K562 (cell line): ENCODE measurements around the gene MARK3. TPM values are rescaled to one million over a fixed set of nuclear protein-coding genes. Genes with fewer than 3 reads are reported as not detected.

Experiments used
- ATAC-seq: fragments of 200-7000 bp; cut with Tn5 transposase; 3 replicates; pipeline ENCODE4 v1.9.1; 2020; ENCODE audit warnings: moderate library complexity
- BruUV-seq: library from RNA; stranded (reverse); fragments of 400-500 nt; replicated peaks from 2 replicates; lab custom pipeline; 2021; lab: Mats Ljungman, UMichigan
- CTCF ChIA-PET: fragments of 300-600 bp; formaldehyde crosslinking; extraction: SDS; loops from one replicate; lab custom pipeline; 2021; ENCODE audit warnings: low intra/inter-chr PET ratio; lab: Yijun Ruan, JAX
- POLR2A ChIA-PET: fragments of 300-600, 350-650 bp; sonication (Branson Sonifier 250); formaldehyde crosslinking; extraction: SDS; loops from one replicate; lab custom pipeline; 2021; ENCODE audit warnings: antibody characterized with exemption, inconsistent platforms; lab: Yijun Ruan, JAX
- DNase-seq, 4 experiments: peaks; one replicate each; pipeline versions ENCODE4 v3.0.0 to v3.0.0-alpha.2; 2011 to 2018; ENCODE audit warnings: low spot score in 3 of 4, mixed read lengths in 3 of 4; ENCODE audit errors: extremely low read depth in 1 of 4
- FAIRE-seq: peaks from 2 replicates; lab custom pipeline; 2011; peaks lifted over from hg19 to GRCh38; lab: Jason Lieb, UNC
- H2AFZ ChIP-seq: 2 replicates; pipeline ENCODE4 v1.6.0; 2011; ENCODE audit warnings: low read depth, low read length, control low read depth, inconsistent platforms
- H3K27ac ChIP-seq: fragments of 200-600 bp; 3 replicates; pipeline ENCODE4 v1.8.0; 2011; ENCODE audit warnings: low read depth, mild to moderate bottlenecking, control low read depth, inconsistent platforms, low read length, moderate library complexity, mixed read lengths; ENCODE audit errors: extremely low read depth
- H3K27me3 ChIP-seq, 2 experiments: fragments of 300-600 bp in 1 of 2; 2 replicates in 1 of 2; 3 replicates in 1 of 2; pipeline versions ENCODE4 v1.6.0 to v1.8.0; 2011; ENCODE audit warnings: inconsistent platforms in 2 of 2, low read length in 2 of 2, mild to moderate bottlenecking in 1 of 2, mixed read lengths in 1 of 2, moderate library complexity in 1 of 2; ENCODE audit not compliant: control insufficient read depth in 2 of 2, insufficient read depth in 2 of 2
- H3K36me3 ChIP-seq: fragments of 300-600 bp; 3 replicates; pipeline ENCODE4 v1.8.0; 2011; ENCODE audit warnings: mild to moderate bottlenecking, low read length, inconsistent platforms; ENCODE audit not compliant: control insufficient read depth, insufficient read depth
- H3K4me1 ChIP-seq, 2 experiments: fragments of 200-600 bp in 1 of 2; replicated peaks in 1 of 2; 2 replicates in 1 of 2; 3 replicates in 1 of 2; pipeline versions ENCODE4 v1.5.1 to v1.8.0; 2011; ENCODE audit warnings: inconsistent platforms in 2 of 2, low read length in 2 of 2, mild to moderate bottlenecking in 1 of 2, mixed read lengths in 1 of 2, moderate library complexity in 1 of 2; ENCODE audit not compliant: control insufficient read depth in 2 of 2, insufficient read depth in 2 of 2
- H3K4me2 ChIP-seq: 2 replicates; pipeline ENCODE4 v1.6.1; 2011; ENCODE audit warnings: low read length, control low read depth, inconsistent platforms, mixed read lengths; ENCODE audit not compliant: insufficient read depth
- H3K4me3 ChIP-seq: fragments of 200-600 bp; sonication (generic), shearing (Covaris generic); 2 replicates; pipeline ENCODE4 v1.5.1; 2016; ENCODE audit warnings: control low read depth, inconsistent platforms
- H3K79me2 ChIP-seq: fragments of 200-600 bp; 3 replicates; pipeline ENCODE4 v1.8.0; 2011; ENCODE audit warnings: low read length, inconsistent platforms; ENCODE audit not compliant: control insufficient read depth, insufficient read depth
- H3K9ac ChIP-seq, 2 experiments: 2 replicates each; pipeline versions ENCODE4 v1.6.0 to v1.6.1; 2011; ENCODE audit warnings: low read depth in 2 of 2, low read length in 2 of 2, control low read depth in 1 of 2, inconsistent platforms in 1 of 2, mild to moderate bottlenecking in 1 of 2, mixed read lengths in 1 of 2; ENCODE audit not compliant: insufficient read depth in 1 of 2
- H3K9me1 ChIP-seq: one replicate; pipeline ENCODE4 v1.6.0; 2011; ENCODE audit warnings: inconsistent platforms, mild to moderate bottlenecking, low read length, moderate library complexity; ENCODE audit not compliant: control insufficient read depth, insufficient read depth
- H3K9me3 ChIP-seq: replicated peaks from 2 replicates; pipeline ENCODE4 v1.5.1; 2011; ENCODE audit warnings: low read depth, low read length, inconsistent platforms; ENCODE audit not compliant: control insufficient read depth, insufficient read depth
- H4K20me1 ChIP-seq: replicated peaks from 2 replicates; pipeline ENCODE4 v1.6.1; 2011; ENCODE audit warnings: low read length, inconsistent platforms, mixed read lengths; ENCODE audit not compliant: control insufficient read depth, insufficient read depth
- ATF3 ChIP-seq, 2 experiments: fragments of 450-650 bp in 1 of 2; sonication (generic) in 1 of 2; formaldehyde crosslinking in 1 of 2; IDR thresholded peaks in 1 of 2; conservative IDR thresholded peaks in 1 of 2; 2 replicates each; pipeline versions ENCODE4 v1.6.1 to v1.8.1; 2016 to 2023; ENCODE audit warnings: mild to moderate bottlenecking in 2 of 2, moderate library complexity in 2 of 2, inconsistent platforms in 1 of 2, missing genetic modification reagents in 1 of 2
- CGGBP1 ChIP-seq: fragments of 250-450 bp; sonication (Bioruptor Pico); IDR thresholded peaks from 2 replicates; pipeline ENCODE4 v1.9.0; 2021; ENCODE audit warnings: mild to moderate bottlenecking
- FOSL1 ChIP-seq: fragments of 200-800 bp; sonication (Bioruptor generic); conservative IDR thresholded peaks from 2 replicates; pipeline ENCODE4 v1.6.1; 2016; ENCODE audit warnings: missing genetic modification characterization, missing compliant biosample characterization
- FOXA3 ChIP-seq, 2 experiments: fragments of 450-650 bp in 1 of 2; sonication (generic) in 1 of 2; formaldehyde crosslinking; IDR thresholded peaks in 1 of 2; conservative IDR thresholded peaks in 1 of 2; 2 replicates each; pipeline versions ENCODE4 v1.4.0 to v1.8.0; 2020 to 2022; ENCODE audit warnings: mild to moderate bottlenecking in 2 of 2, missing genetic modification reagents in 1 of 2
- FUS ChIP-seq: fragments of 200-400 bp; formaldehyde crosslinking; optimal IDR thresholded peaks from 2 replicates; pipeline ENCODE3; 2017; ENCODE audit warnings: low read depth, low read length
- IRF1 ChIP-seq: sonication (generic); formaldehyde crosslinking; IDR thresholded peaks from 2 replicates; pipeline ENCODE4 v1.8.0; 2022; ENCODE audit warnings: missing genetic modification reagents, mild to moderate bottlenecking, borderline replicate concordance
- MCM3 ChIP-seq: fragments of 450-650 bp; IDR thresholded peaks from 2 replicates; pipeline ENCODE4 v1.6.1; 2016
- ZSCAN32 ChIP-seq: fragments of 450-650 bp; formaldehyde crosslinking; IDR thresholded peaks from 2 replicates; pipeline ENCODE4 v1.4.0; 2020; ENCODE audit warnings: mild to moderate bottlenecking, moderate library complexity
- WGBS: fragments of 100-300 bp; shearing (Covaris generic); methylation state at CpG from one replicate; pipeline ENCODE4 v1.1.6; 2016; ENCODE audit warnings: low coverage, mixed read lengths; ENCODE audit not compliant: insufficient coverage; ENCODE audit errors: missing lambda C conversion rate; 5-methylcytosine and 5-hydroxymethylcytosine counted together
- in situ Hi-C: fragments of 300-500 bp; cut with MboI; formaldehyde crosslinking; loops from 4 replicates; pipeline ENCODE4 v1.15.0; 2018; ENCODE audit warnings: inconsistent platforms, mixed read lengths
- intact Hi-C: fragments of 100-400 bp; cut with micrococcal nuclease; formaldehyde crosslinking; loops from 2 replicates; pipeline ENCODE4 v1.14.2; 2022
- polyA plus RNA-seq, 8 experiments: library from polyadenylated mRNA; depleted of rRNA in 4 of 8; stranded (reverse) in 5 of 8; unstranded in 3 of 8; fragments of >200 nt; fragmentation: Nextera tagmentation in 2 of 8; fragmentation: Illumina TruSeq in 1 of 8; extraction: Ambion mirVana in 2 of 8; extraction: Trizol in 1 of 8; gene quantifications; 2 replicates each; pipeline versions ENCODE4 v1.2.1 to v1.2.3, GENCODE V29; 2011 to 2014; ENCODE audit warnings: inconsistent platforms in 1 of 8, missing spikeins in 1 of 8
- total RNA-seq, 7 experiments: library from RNA; depleted of rRNA in 6 of 7; stranded (reverse); fragments of >200 nt in 6 of 7; fragmentation: Illumina TruSeq in 2 of 7; extraction: Trizol in 2 of 7; gene quantifications; 2 replicates each; pipeline versions ENCODE4 v1.2.1 to v1.2.3, GENCODE V29; 2011 to 2021; ENCODE audit warnings: low replicate concordance in 1 of 7

Gene MARK3
- total and polyA plus RNA-seq, 9 of the 15 experiments (the other 6 are each of a cell fraction or from before 2014, with no cell fraction given) = 10.1 to 68.7 (median 56.3) TPM

GRCh38 chr14:103445806-103446205 lies 60.6 kb downstream of the MARK3 start:
- Histone ChIP-seq H3K4me2 (no peak overlapping the region), H3K27ac (peak overlapping the region; percentile 43; the same call in 2 of the 3 replicates), H3K27me3 (no peaks in the 10 kb centered on the region), H3K79me2 (peaks cover 79% of the 10 kb centered on the region), H3K9me1 (no peaks in the 10 kb centered on the region), H4K20me1 (no peaks in the 10 kb centered on the region; the same call in 1 of the 2 replicates), H3K4me3 (no peak overlapping the region), H2AFZ (no peak overlapping the region), H3K4me1 (peaks cover 16 to 33% of the 10 kb centered on the region in 2 experiments; a peak in 4 of 5 replicates), H3K36me3 (peaks cover 6% of the 10 kb centered on the region; the same call in 2 of the 3 replicates), H3K9ac (no peak overlapping the region), H3K9me3 (no peaks in the 10 kb centered on the region)
- ATAC-seq (no peak), DNase-seq (no peak), FAIRE-seq (no peak)
- in situ Hi-C loops (no loop called here), intact Hi-C loops (no loop called here)
- CTCF ChIA-PET = no interaction called here
- POLR2A ChIA-PET = interaction anchor here (1.1 to 2.3 kb wide), 2 partner anchors 14 to 19 kb away, joined by 6 to 7 read pairs; no protein-coding TSS in a partner anchor
- BruUV-seq = no TSS peak
- 60% methylated on average over 3 of the region's 3 CpGs for WGBS
- TF ChIP-seq MCM3 = no peak
- TF ChIP-seq ZSCAN32 (CRISPR knock-in tag) = no peak
- no peak for TF ChIP-seq FUS
- TF ChIP-seq IRF1 (CRISPR knock-in tag) = no peak

GRCh38 chr14:103448097-103448496 lies 62.9 kb downstream of the MARK3 start:
- intact Hi-C loops = no loop called here
- ChIA-PET CTCF (no interaction called here), POLR2A (no interaction called here)

More at GRCh38 chr14:103448097-103448496, 62.9 kb downstream of the MARK3 start:
- no peaks in the 10 kb centered on the region for H3K27me3 ChIP-seq
- H3K36me3 ChIP-seq = peaks cover 14% of the 10 kb centered on the region; the same call in 2 of the 3 replicates
- no peak overlapping the region for H2AFZ ChIP-seq
- H3K79me2 ChIP-seq = peaks cover 69% of the 10 kb centered on the region
- ATAC-seq (peak; percentile 41; the same call in 2 of the 3 replicates), FAIRE-seq (no peak)
- BruUV-seq = no TSS peak
- H3K4me1 ChIP-seq = peaks cover 16 to 32% of the 10 kb centered on the region in 2 experiments; a peak in 4 of 5 replicates
- H3K4me2 ChIP-seq = no peak overlapping the region
- in situ Hi-C loops = no loop called here
- no peak overlapping the region for H3K4me3 ChIP-seq
- no peak overlapping the region for H3K9ac ChIP-seq
- 41% methylated on average over 1 of the region's 2 CpGs for WGBS
- no peak overlapping the region for H3K27ac ChIP-seq
- no peaks in the 10 kb centered on the region; the same call in 1 of the 2 replicates for H4K20me1 ChIP-seq
- no peaks in the 10 kb centered on the region for H3K9me1 ChIP-seq
- no peaks in the 10 kb centered on the region for H3K9me3 ChIP-seq
- peak in 1 of 2 experiments; percentile 80; a peak in 1 of 4 replicates for TF ChIP-seq FOXA3 (CRISPR knock-in tag; conservative IDR thresholded peaks at IDR 0.05 in 1 of 2, IDR thresholded peaks at IDR 0.05 in 1 of 2)
- no peak for TF ChIP-seq CGGBP1 (CRISPR knock-in tag)
- TF ChIP-seq FOSL1 (tag) = 0 out of 2 replicates have a peak, but pooled peaks have one; percentile 32
- TF ChIP-seq ATF3 (IDR thresholded peaks at IDR 0.05) = peak; percentile 41
- TF ChIP-seq ATF3 (CRISPR knock-in tag; conservative IDR thresholded peaks at IDR 0.05) = no peak
- TF ChIP-seq, all 486 proteins: peak for 3
- DNase-seq = peak in 3 of 4 experiments; percentile 13 to 20 (median 18)
